PC-9 (cell line): ENCODE data around the gene UBE3A.

Experiments used
- EZH2 ChIP-seq: fragments of 200-600 bp; sonication (generic); IDR thresholded peaks from 2 replicates; pipeline ENCODE4 v1.8.0; 2017; ENCODE audit warnings: antibody characterized with exemption, low read depth
- TF ChIP-seq, protein P1 (sequence below): fragments of 200-600 bp; sonication (generic); conservative IDR thresholded peaks from 2 replicates; pipeline ENCODE4 v1.6.1; 2017; ENCODE audit warnings: mixed run types, antibody characterized with exemption, mild to moderate bottlenecking, moderate library complexity

DNA sequence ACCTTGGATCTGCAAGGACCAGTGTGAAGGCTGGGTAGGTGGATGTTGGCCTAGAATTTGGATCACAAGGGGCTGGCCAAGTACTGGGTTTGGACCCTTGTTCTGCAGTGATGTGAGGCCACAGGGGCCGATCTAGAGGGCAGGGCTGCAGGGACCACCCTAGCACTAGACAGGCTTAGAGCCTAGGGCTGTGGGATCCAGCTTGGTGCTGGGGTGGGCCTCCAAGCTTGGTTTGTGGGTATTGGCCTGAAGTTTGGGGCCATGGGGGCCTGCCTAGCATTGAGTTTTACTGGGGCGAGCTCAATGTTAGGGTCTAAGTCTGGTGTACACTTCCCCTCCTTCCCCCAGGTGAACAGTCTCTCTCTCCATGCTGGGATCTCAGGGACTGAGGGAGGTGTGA lies 36.5 kb downstream of the UBE3A start:
- TF ChIP-seq, protein P1, sequence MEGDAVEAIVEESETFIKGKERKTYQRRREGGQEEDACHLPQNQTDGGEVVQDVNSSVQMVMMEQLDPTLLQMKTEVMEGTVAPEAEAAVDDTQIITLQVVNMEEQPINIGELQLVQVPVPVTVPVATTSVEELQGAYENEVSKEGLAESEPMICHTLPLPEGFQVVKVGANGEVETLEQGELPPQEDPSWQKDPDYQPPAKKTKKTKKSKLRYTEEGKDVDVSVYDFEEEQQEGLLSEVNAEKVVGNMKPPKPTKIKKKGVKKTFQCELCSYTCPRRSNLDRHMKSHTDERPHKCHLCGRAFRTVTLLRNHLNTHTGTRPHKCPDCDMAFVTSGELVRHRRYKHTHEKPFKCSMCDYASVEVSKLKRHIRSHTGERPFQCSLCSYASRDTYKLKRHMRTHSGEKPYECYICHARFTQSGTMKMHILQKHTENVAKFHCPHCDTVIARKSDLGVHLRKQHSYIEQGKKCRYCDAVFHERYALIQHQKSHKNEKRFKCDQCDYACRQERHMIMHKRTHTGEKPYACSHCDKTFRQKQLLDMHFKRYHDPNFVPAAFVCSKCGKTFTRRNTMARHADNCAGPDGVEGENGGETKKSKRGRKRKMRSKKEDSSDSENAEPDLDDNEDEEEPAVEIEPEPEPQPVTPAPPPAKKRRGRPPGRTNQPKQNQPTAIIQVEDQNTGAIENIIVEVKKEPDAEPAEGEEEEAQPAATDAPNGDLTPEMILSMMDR, result no peak
- no peak for TF ChIP-seq EZH2
